Astrocyte (in vitro differentiated cells and primary cell): Measurements from ENCODE around the gene IFT52. TPM values are rescaled to one million over a fixed set of nuclear protein-coding genes. Genes with fewer than 3 reads are reported as not detected.
"Not testable (repeated sequence)": the region's sequence is repeated elsewhere in the genome, so short reads cannot be mapped to it uniquely, and the experiment has no call there.

ENCODE experiments used
- DNase-seq: peaks from one replicate; pipeline ENCODE4 v3.0.0-alpha.2; 2010; ENCODE audit warnings: low read depth
- FAIRE-seq: peaks from 2 replicates; lab custom pipeline; 2011; peaks lifted over from hg19 to GRCh38; lab: Jason Lieb, UNC
- H2AFZ ChIP-seq: 2 replicates; pipeline ENCODE4 v1.6.0; 2012; ENCODE audit warnings: low read depth, low read length, inconsistent platforms
- H3K27ac ChIP-seq: 2 replicates; pipeline ENCODE4 v1.5.1; 2011; ENCODE audit warnings: low read depth, low read length, inconsistent platforms
- H3K27me3 ChIP-seq: 2 replicates; pipeline ENCODE4 v1.6.0; 2011; ENCODE audit warnings: low read length, inconsistent platforms; ENCODE audit not compliant: insufficient read depth
- H3K36me3 ChIP-seq: 2 replicates; pipeline ENCODE4 v1.5.1; 2011; ENCODE audit warnings: low read length, inconsistent platforms; ENCODE audit not compliant: insufficient read depth
- H3K4me1 ChIP-seq: 2 replicates; pipeline ENCODE4 v1.5.1; 2011; ENCODE audit warnings: low read length, inconsistent platforms; ENCODE audit not compliant: insufficient read depth
- H3K4me2 ChIP-seq: 2 replicates; pipeline ENCODE4 v1.6.0; 2012; ENCODE audit warnings: low read length, inconsistent platforms
- H3K4me3 ChIP-seq: 2 replicates; pipeline ENCODE4 v1.5.1; 2011; ENCODE audit warnings: low read depth, mild to moderate bottlenecking, low read length, inconsistent platforms; ENCODE audit not compliant: insufficient read depth
- H3K79me2 ChIP-seq: 2 replicates; pipeline ENCODE4 v1.6.0; 2012; ENCODE audit warnings: mild to moderate bottlenecking, low read length, inconsistent platforms; ENCODE audit not compliant: insufficient read depth
- H3K9ac ChIP-seq: 2 replicates; pipeline ENCODE4 v1.6.0; 2012; ENCODE audit warnings: mild to moderate bottlenecking, low read length, inconsistent platforms
- H3K9me3 ChIP-seq: 2 replicates; pipeline ENCODE4 v1.5.1; 2012; ENCODE audit warnings: low read depth, mild to moderate bottlenecking, low read length, inconsistent platforms; ENCODE audit not compliant: insufficient read depth
- H4K20me1 ChIP-seq: 2 replicates; pipeline ENCODE4 v1.6.0; 2012; ENCODE audit warnings: low read length, inconsistent platforms; ENCODE audit not compliant: insufficient read depth
- H3K27ac Mint-ChIP-seq: one replicate; pipeline ENCODE4 v1.8.0; 2021; ENCODE audit warnings: mild to moderate bottlenecking, mixed read lengths; ENCODE audit not compliant: unreplicated experiment
- H3K27me3 Mint-ChIP-seq: one replicate; pipeline ENCODE4 v1.8.0; 2021; ENCODE audit warnings: low read depth, mixed read lengths; ENCODE audit not compliant: unreplicated experiment
- H3K36me3 Mint-ChIP-seq: one replicate; pipeline ENCODE4 v1.8.0; 2021; ENCODE audit warnings: low read depth, mixed read lengths; ENCODE audit not compliant: unreplicated experiment
- H3K4me1 Mint-ChIP-seq: one replicate; pipeline ENCODE4 v1.8.0; 2021; ENCODE audit warnings: low read depth, mixed read lengths; ENCODE audit not compliant: unreplicated experiment
- H3K4me3 Mint-ChIP-seq: one replicate; pipeline ENCODE4 v1.8.0; 2021; ENCODE audit warnings: mild to moderate bottlenecking, moderate library complexity, mixed read lengths; ENCODE audit not compliant: unreplicated experiment
- H3K9me3 Mint-ChIP-seq: one replicate; pipeline ENCODE4 v1.8.0; 2021; ENCODE audit warnings: mild to moderate bottlenecking, mixed read lengths; ENCODE audit not compliant: unreplicated experiment
- CTCF ChIP-seq: IDR thresholded peaks from 2 replicates; pipeline ENCODE4 v1.5.1; 2011; ENCODE audit warnings: low read depth, mild to moderate bottlenecking, inconsistent platforms, low read length, moderate library complexity; ENCODE audit not compliant: insufficient read depth
- EZH2 ChIP-seq: IDR thresholded peaks from 2 replicates; pipeline ENCODE4 v1.6.1; 2012; ENCODE audit warnings: mild to moderate bottlenecking, low read length, inconsistent platforms; ENCODE audit not compliant: insufficient read depth
- total RNA-seq: library from RNA; stranded (reverse); gene quantifications from 2 replicates; pipeline ENCODE4 v1.2.1, GENCODE V29; 2021

The IFT52 gene
- total RNA-seq, 1 donor from 2014 or later, result 27.0 TPM

GRCh38 chr20:43590036-43590391 is 723 bp upstream of the IFT52 start:
- no peaks in the 10 kb centered on the region for H3K36me3 Mint-ChIP-seq
- H2AFZ ChIP-seq, result peak overlapping the region; percentile 92
- no peaks in the 10 kb centered on the region for H3K9me3 Mint-ChIP-seq
- peaks cover 12% of the 10 kb centered on the region for H3K4me1 ChIP-seq
- no peaks in the 10 kb centered on the region for H3K9me3 ChIP-seq
- peak overlapping the region; percentile 86 for H3K4me3 ChIP-seq
- H3K9ac ChIP-seq, result peak overlapping the region; percentile 87
- H3K79me2 ChIP-seq, result peaks cover 27% of the 10 kb centered on the region
- peak overlapping the region; percentile 94 for H3K27ac ChIP-seq
- H3K27me3 Mint-ChIP-seq, result peaks cover 5% of the 10 kb centered on the region
- H3K27ac Mint-ChIP-seq, result peak overlapping the region; percentile 96
- FAIRE-seq, result no peak
- TF ChIP-seq CTCF (no peak), EZH2 (no peak)
- H3K27me3 ChIP-seq, result no peaks in the 10 kb centered on the region
- H3K36me3 ChIP-seq, result peaks cover 4% of the 10 kb centered on the region
- peak overlapping the region; percentile 92 for H3K4me3 Mint-ChIP-seq
- peaks cover 12% of the 10 kb centered on the region for H3K4me1 Mint-ChIP-seq
- DNase-seq, result no peak
- peak overlapping the region; percentile 94 for H3K4me2 ChIP-seq
- no peaks in the 10 kb centered on the region for H4K20me1 ChIP-seq

GRCh38 chr20:43601960-43602359 is 11.2 kb downstream of the IFT52 start:
- H3K4me2 ChIP-seq, H3K27me3 Mint-ChIP-seq, H3K27ac Mint-ChIP-seq, H2AFZ ChIP-seq, H3K27ac ChIP-seq, H3K4me1 Mint-ChIP-seq, H4K20me1 ChIP-seq, H3K4me3 ChIP-seq, H3K79me2 ChIP-seq, H3K9ac ChIP-seq, H3K27me3 ChIP-seq, H3K4me3 Mint-ChIP-seq, H3K9me3 Mint-ChIP-seq, H3K9me3 ChIP-seq, DNase-seq, H3K4me1 ChIP-seq, FAIRE-seq: not testable (repeated sequence)
- H3K36me3 ChIP-seq, result peaks cover 23% of the 10 kb centered on the region
- H3K36me3 Mint-ChIP-seq, result peaks cover 16% of the 10 kb centered on the region

- Histone ChIP-seq H3K27me3 (no peaks in the 10 kb centered on the region), H3K4me2 (no peak overlapping the region), H3K9ac (no peak overlapping the region), H3K36me3 (peaks cover 18% of the 10 kb centered on the region), H3K9me3 (no peaks in the 10 kb centered on the region), H4K20me1 (no peaks in the 10 kb centered on the region), H2AFZ (no peak overlapping the region), H3K4me3 (no peak overlapping the region), H3K4me1 (no peaks in the 10 kb centered on the region), H3K79me2 (no peaks in the 10 kb centered on the region), H3K27ac (no peak overlapping the region)
- DNase-seq, result no peak
- TF ChIP-seq CTCF (no peak), EZH2 (no peak)
- Mint-ChIP-seq H3K4me1 (no peaks in the 10 kb centered on the region), H3K27ac (no peak overlapping the region), H3K36me3 (peaks cover 15% of the 10 kb centered on the region), H3K27me3 (no peaks in the 10 kb centered on the region), H3K4me3 (no peak overlapping the region), H3K9me3 (no peaks in the 10 kb centered on the region)
- FAIRE-seq, result no peak
Observed at GRCh38 chr20:43603124-43603523, 12.4 kb downstream of the IFT52 start.
